K562 (cell line): ENCODE measurements around the gene MADCAM1. TPM values are rescaled to one million over a fixed set of nuclear protein-coding genes. Genes with fewer than 3 reads are reported as not detected.

Experiments used
- CEBPB ChIP-seq: fragments of 450-650 bp; IDR thresholded peaks from 2 replicates; pipeline ENCODE4 v1.6.1; 2016; ENCODE audit warnings: missing genetic modification characterization, missing compliant biosample characterization
- FOXK2 ChIP-seq, 2 experiments: fragments of 450-650 bp; IDR thresholded peaks in 1 of 2; conservative IDR thresholded peaks in 1 of 2; 2 replicates each; pipeline ENCODE4 v1.6.1; 2016; ENCODE audit warnings: low read depth in 2 of 2, mild to moderate bottlenecking in 1 of 2
- NCOA4 ChIP-seq: fragments of 450-650 bp; IDR thresholded peaks from 2 replicates; pipeline ENCODE4 v1.6.1; 2018; ENCODE audit warnings: mild to moderate bottlenecking; ENCODE audit not compliant: partially characterized antibody
- PURB ChIP-seq: sonication (generic); formaldehyde crosslinking; IDR thresholded peaks from 2 replicates; pipeline ENCODE4 v1.9.0; 2021; ENCODE audit warnings: low read depth, mild to moderate bottlenecking, missing genetic modification reagents
- RBFOX2 ChIP-seq: fragments of 200-400 bp; formaldehyde crosslinking; IDR thresholded peaks from 2 replicates; pipeline ENCODE4 v1.6.1; 2017; ENCODE audit warnings: low read depth, mild to moderate bottlenecking, low read length, moderate library complexity
- STAT5B ChIP-seq: fragments of 250-450 bp; sonication (Bioruptor Pico); IDR thresholded peaks from 2 replicates; pipeline ENCODE4 v1.8.0; 2021; ENCODE audit warnings: mild to moderate bottlenecking, inconsistent platforms
- ZNF143 ChIP-seq: sonication (generic); formaldehyde crosslinking; IDR thresholded peaks from 2 replicates; pipeline ENCODE4 v1.9.0; 2022; ENCODE audit warnings: mild to moderate bottlenecking, missing genetic modification reagents
- ZNF165 ChIP-seq: fragments of 250-450 bp; sonication (Bioruptor Pico); IDR thresholded peaks from 2 replicates; pipeline ENCODE4 v1.4.0; 2020; ENCODE audit warnings: borderline replicate concordance
- ZNF23 ChIP-seq: fragments of 250-450 bp; sonication (Bioruptor Pico); IDR thresholded peaks from 2 replicates; pipeline ENCODE4 v1.4.0; 2020; ENCODE audit warnings: mild to moderate bottlenecking
- ZNF77 ChIP-seq: fragments of 250-450 bp; sonication (Bioruptor Pico); IDR thresholded peaks from 2 replicates; pipeline ENCODE4 v1.5.0; 2020
- polyA plus RNA-seq, 8 experiments: library from polyadenylated mRNA; depleted of rRNA in 4 of 8; stranded (reverse) in 5 of 8; unstranded in 3 of 8; fragments of >200 nt; fragmentation: Nextera tagmentation in 2 of 8; fragmentation: Illumina TruSeq in 1 of 8; extraction: Ambion mirVana in 2 of 8; extraction: Trizol in 1 of 8; gene quantifications; 2 replicates each; pipeline versions ENCODE4 v1.2.1 to v1.2.3, GENCODE V29; 2011 to 2014; ENCODE audit warnings: inconsistent platforms in 1 of 8, missing spikeins in 1 of 8
- total RNA-seq, 7 experiments: library from RNA; depleted of rRNA in 6 of 7; stranded (reverse); fragments of >200 nt in 6 of 7; fragmentation: Illumina TruSeq in 2 of 7; extraction: Trizol in 2 of 7; gene quantifications; 2 replicates each; pipeline versions ENCODE4 v1.2.1 to v1.2.3, GENCODE V29; 2011 to 2021; ENCODE audit warnings: low replicate concordance in 1 of 7
- TF ChIP-seq, protein P1 (sequence below), 2 experiments: fragments of 450-650 bp; formaldehyde crosslinking in 1 of 2; IDR thresholded peaks; 2 replicates each; pipeline versions ENCODE4 v1.4.0 to v1.6.1; 2014 to 2020; ENCODE audit warnings: mild to moderate bottlenecking in 2 of 2, borderline replicate concordance in 1 of 2, low read depth in 1 of 2
- TF ChIP-seq, protein P2 (sequence below): fragments of 450-650 bp; formaldehyde crosslinking; IDR thresholded peaks from 2 replicates; pipeline ENCODE4 v1.4.0; 2020; ENCODE audit warnings: mild to moderate bottlenecking
- TF ChIP-seq, protein P3 (sequence below): fragments of 450-650 bp; IDR thresholded peaks from 2 replicates; pipeline ENCODE4 v1.6.1; 2017; ENCODE audit warnings: antibody characterized with exemption, mild to moderate bottlenecking

Gene MADCAM1
- total and polyA plus RNA-seq, 9 of the 15 experiments (the other 6 are each of a cell fraction or from before 2014, with no cell fraction given) = 0.09 to 0.36 (median 0.09) TPM; not detected in 6

- TF ChIP-seq, protein P1, sequence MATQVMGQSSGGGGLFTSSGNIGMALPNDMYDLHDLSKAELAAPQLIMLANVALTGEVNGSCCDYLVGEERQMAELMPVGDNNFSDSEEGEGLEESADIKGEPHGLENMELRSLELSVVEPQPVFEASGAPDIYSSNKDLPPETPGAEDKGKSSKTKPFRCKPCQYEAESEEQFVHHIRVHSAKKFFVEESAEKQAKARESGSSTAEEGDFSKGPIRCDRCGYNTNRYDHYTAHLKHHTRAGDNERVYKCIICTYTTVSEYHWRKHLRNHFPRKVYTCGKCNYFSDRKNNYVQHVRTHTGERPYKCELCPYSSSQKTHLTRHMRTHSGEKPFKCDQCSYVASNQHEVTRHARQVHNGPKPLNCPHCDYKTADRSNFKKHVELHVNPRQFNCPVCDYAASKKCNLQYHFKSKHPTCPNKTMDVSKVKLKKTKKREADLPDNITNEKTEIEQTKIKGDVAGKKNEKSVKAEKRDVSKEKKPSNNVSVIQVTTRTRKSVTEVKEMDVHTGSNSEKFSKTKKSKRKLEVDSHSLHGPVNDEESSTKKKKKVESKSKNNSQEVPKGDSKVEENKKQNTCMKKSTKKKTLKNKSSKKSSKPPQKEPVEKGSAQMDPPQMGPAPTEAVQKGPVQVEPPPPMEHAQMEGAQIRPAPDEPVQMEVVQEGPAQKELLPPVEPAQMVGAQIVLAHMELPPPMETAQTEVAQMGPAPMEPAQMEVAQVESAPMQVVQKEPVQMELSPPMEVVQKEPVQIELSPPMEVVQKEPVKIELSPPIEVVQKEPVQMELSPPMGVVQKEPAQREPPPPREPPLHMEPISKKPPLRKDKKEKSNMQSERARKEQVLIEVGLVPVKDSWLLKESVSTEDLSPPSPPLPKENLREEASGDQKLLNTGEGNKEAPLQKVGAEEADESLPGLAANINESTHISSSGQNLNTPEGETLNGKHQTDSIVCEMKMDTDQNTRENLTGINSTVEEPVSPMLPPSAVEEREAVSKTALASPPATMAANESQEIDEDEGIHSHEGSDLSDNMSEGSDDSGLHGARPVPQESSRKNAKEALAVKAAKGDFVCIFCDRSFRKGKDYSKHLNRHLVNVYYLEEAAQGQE (IDR thresholded peaks at IDR 0.05; ENCODE audit: borderline replicate concordance) = no peak
- TF ChIP-seq, protein P1 (CRISPR knock-in tag; IDR thresholded peaks at IDR 0.05; ENCODE audit: low read depth) = peak; percentile 38; the same call in 1 of the 2 replicates
- TF ChIP-seq, protein P2, sequence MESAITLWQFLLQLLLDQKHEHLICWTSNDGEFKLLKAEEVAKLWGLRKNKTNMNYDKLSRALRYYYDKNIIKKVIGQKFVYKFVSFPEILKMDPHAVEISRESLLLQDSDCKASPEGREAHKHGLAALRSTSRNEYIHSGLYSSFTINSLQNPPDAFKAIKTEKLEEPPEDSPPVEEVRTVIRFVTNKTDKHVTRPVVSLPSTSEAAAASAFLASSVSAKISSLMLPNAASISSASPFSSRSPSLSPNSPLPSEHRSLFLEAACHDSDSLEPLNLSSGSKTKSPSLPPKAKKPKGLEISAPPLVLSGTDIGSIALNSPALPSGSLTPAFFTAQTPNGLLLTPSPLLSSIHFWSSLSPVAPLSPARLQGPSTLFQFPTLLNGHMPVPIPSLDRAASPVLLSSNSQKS (CRISPR knock-in tag) = no peak
- TF ChIP-seq RBFOX2 (peak; percentile 90), STAT5B (CRISPR knock-in tag) (no peak), ZNF143 (CRISPR knock-in tag) (peak; percentile 98), PURB (no peak), ZNF165 (0 out of 2 replicates have a peak, but pooled peaks have one; percentile 11), ZNF23 (no peak), CEBPB (no peak), FOXK2 (conservative IDR thresholded peaks at IDR 0.05 in 1 of 2, IDR thresholded peaks at IDR 0.05 in 1 of 2; ENCODE audit: low read depth in 2 of 2) (peak in 1 of 2 experiments; percentile 32; a peak in 1 of 4 replicates), NCOA4 (no peak), ZNF77 (CRISPR knock-in tag) (no peak)
- TF ChIP-seq, protein P3, sequence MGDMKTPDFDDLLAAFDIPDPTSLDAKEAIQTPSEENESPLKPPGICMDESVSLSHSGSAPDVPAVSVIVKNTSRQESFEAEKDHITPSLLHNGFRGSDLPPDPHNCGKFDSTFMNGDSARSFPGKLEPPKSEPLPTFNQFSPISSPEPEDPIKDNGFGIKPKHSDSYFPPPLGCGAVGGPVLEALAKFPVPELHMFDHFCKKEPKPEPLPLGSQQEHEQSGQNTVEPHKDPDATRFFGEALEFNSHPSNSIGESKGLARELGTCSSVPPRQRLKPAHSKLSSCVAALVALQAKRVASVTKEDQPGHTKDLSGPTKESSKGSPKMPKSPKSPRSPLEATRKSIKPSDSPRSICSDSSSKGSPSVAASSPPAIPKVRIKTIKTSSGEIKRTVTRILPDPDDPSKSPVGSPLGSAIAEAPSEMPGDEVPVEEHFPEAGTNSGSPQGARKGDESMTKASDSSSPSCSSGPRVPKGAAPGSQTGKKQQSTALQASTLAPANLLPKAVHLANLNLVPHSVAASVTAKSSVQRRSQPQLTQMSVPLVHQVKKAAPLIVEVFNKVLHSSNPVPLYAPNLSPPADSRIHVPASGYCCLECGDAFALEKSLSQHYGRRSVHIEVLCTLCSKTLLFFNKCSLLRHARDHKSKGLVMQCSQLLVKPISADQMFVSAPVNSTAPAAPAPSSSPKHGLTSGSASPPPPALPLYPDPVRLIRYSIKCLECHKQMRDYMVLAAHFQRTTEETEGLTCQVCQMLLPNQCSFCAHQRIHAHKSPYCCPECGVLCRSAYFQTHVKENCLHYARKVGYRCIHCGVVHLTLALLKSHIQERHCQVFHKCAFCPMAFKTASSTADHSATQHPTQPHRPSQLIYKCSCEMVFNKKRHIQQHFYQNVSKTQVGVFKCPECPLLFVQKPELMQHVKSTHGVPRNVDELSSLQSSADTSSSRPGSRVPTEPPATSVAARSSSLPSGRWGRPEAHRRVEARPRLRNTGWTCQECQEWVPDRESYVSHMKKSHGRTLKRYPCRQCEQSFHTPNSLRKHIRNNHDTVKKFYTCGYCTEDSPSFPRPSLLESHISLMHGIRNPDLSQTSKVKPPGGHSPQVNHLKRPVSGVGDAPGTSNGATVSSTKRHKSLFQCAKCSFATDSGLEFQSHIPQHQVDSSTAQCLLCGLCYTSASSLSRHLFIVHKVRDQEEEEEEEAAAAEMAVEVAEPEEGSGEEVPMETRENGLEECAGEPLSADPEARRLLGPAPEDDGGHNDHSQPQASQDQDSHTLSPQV = peak; percentile 76; the same call in 1 of the 2 replicates
These were observed 11.3 kb downstream of the MADCAM1 start, which contains the start of gene TPGS1 (continued) for GRCh38 chr19:507286-508203.
